GM10266 (cell line): ENCODE results near the gene CDK14.
A peak's percentile ranks its signal among the peaks of the same experiment; 100 is the strongest.

Source experiments
- DNase-seq: peaks from one replicate; pipeline ENCODE4 v3.0.0; 2012; ENCODE audit errors: extremely low spot score
- TF ChIP-seq, protein P1 (sequence below): IDR thresholded peaks from 2 replicates; pipeline ENCODE4 v1.5.1; 2012; ENCODE audit warnings: mild to moderate bottlenecking, low read depth; ENCODE audit not compliant: control insufficient read depth, insufficient read depth; ENCODE audit errors: missing control alignments

CDK14 gene

DNA sequence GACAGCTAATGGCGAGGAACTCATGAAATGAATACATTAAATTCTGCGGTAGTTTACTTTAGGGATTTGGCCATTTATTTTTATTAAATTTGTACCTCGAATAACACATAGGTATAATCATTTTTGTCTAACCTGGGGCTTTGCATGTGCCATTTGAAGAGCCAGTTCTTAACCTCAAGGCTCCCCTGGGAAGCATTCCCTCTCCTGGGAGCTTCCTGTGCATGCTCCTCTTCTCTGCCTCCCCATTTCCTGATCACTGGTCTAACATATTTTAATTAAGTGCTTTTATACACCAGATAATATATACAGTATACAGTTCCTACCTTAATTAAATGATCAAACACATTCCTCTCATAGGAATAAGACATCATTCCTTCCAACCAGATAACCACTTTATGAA lies 484.2 kb downstream of the CDK14 start:
- no peak for DNase-seq
- TF ChIP-seq, protein P1, sequence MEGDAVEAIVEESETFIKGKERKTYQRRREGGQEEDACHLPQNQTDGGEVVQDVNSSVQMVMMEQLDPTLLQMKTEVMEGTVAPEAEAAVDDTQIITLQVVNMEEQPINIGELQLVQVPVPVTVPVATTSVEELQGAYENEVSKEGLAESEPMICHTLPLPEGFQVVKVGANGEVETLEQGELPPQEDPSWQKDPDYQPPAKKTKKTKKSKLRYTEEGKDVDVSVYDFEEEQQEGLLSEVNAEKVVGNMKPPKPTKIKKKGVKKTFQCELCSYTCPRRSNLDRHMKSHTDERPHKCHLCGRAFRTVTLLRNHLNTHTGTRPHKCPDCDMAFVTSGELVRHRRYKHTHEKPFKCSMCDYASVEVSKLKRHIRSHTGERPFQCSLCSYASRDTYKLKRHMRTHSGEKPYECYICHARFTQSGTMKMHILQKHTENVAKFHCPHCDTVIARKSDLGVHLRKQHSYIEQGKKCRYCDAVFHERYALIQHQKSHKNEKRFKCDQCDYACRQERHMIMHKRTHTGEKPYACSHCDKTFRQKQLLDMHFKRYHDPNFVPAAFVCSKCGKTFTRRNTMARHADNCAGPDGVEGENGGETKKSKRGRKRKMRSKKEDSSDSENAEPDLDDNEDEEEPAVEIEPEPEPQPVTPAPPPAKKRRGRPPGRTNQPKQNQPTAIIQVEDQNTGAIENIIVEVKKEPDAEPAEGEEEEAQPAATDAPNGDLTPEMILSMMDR = no peak

DNA sequence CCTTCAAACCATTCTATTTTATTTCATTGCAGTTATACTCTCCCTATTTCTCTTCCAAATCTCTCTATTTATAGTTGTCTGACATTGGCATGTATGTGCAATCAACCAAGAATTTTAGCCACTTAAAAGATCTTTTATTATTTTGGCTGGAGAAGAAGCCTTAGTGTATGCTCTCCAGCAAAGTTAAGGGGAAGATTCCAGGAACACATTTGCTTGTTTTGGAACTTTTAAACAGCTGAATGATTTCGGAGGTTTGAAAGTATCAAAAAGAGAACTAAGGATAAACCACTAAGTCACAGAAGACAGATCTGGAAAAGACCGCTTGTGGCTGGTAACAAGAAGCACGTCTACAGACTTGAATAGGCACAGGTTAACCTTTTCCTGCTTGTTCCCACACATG lies 485.9 kb downstream of the CDK14 start:
- TF ChIP-seq, protein P1 = no peak
- DNase-seq = no peak

DNA sequence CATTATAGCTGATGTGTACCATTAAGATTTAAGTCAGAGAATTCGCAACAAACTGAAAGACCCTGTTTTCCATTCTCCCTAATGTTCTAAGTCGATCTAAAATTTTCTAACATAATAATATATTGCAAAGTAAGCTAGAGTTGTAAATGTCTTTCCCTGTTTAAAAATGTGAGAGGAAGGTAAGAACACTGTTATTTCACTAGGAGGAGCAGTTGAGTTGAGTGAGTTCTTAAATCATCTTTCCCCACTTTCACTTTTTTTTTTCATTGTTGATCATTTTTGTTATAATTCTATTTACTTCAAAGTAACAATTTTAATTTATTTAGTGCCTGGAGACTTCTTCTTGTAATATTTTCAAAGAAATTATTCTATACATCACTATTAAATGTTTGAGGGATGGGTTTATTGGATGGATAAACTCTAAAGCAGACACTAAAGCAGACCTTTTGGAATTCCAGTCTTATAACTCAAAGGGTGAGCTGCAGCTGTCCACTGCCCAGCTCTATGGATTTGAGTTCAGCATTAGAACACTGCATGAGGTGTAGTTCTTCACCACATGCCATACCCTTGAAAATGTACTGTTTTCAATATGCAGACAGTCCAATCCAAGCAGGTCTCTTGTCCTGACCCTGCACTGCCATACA lies 486.9 kb downstream of the CDK14 start:
- TF ChIP-seq, protein P1 = peak; percentile 42
- DNase-seq = peak; percentile 25

DNA sequence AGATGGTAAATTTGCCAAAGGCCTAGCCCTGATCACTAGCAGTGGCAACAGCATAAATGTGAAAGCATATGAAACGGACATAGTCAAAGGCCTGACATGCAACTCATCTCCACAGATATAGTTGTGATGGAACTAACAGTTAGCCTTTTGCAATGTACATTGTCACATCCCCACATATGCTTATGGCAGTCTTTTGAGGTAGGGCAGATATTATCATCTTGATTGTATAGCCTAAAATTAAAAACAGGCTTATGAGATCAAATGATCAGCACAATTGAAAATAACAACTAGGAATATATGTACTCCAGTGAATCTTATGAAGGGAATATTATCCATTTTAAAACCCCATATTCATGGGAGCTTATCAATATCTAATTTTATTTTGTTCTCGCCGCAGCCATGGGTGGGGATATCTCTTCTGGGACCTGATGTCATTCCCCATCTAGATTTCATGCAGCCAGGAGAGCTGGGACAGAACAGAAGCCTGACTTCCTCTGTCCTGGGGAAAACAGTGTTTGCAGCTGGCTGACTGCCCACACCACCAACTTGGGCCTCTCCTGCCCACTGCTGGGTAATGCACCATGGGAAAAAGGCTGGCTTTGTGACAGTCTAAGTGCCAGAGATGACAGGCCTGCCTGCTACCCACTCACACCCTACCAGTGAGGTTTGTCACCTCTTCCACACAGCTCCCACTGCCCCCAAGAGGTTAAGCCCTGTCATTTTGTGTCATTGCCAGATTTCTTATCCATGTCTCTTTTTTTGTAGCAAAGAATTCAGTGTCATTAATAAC lies 487.9 kb downstream of the CDK14 start:
- no peak for DNase-seq
- TF ChIP-seq, protein P1 = no peak

DNA sequence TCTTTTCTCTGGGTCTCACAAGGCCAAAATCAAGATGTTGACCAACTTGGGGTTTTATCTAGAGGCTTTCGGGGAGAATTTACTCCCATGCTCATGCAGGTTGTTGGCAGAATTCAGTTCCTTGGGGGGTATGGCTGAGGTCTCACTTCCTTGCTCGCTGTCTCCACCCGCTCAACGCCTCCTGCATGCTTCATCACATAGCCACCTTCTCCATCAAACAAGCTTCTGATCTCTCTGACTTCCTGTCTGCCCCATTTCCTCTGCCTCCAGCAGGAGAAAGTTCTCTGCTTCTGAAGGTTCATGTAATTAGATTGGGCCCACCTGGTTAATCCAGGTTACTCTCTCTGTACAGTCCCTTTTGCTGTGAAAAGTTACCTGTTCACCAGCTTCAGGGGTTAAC lies 489.1 kb downstream of the CDK14 start:
- no peak for DNase-seq
- TF ChIP-seq, protein P1 = no peak

DNA sequence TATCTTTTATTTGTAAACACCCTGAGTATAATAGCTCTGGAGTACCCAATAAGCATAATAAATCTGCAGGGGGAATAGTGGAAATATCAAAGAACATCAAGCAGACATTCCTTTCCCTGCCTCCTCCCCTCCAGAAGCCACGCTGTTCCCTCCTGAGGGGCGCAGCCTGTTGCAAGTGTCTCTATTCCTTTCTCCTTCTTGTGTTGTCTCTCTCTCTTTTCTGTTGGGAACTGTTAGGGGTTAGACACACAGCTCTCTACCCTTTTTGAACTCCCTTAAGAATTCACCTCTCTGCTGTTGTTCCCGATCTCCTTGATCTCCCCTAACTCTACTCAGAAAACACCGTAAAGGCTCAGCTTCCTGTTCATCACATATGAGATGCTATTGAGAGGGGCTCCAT lies 490.1 kb downstream of the CDK14 start:
- no peak for DNase-seq
- TF ChIP-seq, protein P1 = no peak

DNA sequence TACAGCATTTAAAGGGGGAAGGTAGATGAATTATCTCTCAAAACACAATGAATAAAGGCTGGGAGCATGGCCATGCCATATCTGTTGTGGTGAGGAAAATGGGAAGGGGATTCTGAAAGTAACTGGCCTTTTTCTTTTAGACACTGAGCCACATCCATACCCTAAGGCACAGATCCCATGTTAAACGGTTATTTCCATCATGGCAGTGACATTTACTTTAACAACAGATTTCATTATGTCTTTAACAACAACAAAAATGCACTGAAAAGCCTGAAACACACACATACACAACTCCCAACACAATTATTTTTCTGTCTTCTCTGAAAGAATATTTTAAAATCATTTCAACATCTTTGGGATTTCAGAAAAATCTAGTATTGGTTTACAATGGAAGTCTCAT lies 492.0 kb downstream of the CDK14 start:
- TF ChIP-seq, protein P1 = no peak
- no peak for DNase-seq
